Epithelial cell of proximal tubule (primary cell): ENCODE measurements around the gene SDK1. TPM values are rescaled to one million over a fixed set of nuclear protein-coding genes. Genes with fewer than 3 reads are reported as not detected.
"Not testable (repeated sequence)": the region's sequence is repeated elsewhere in the genome, so short reads cannot be mapped to it uniquely, and the experiment has no call there.

Experiments
- DNase-seq: peaks from one replicate; pipeline ENCODE4 v3.0.0-alpha.2; 2011; ENCODE audit warnings: low read depth
- H3K4me3 ChIP-seq: 2 replicates; pipeline ENCODE4 v1.5.1; 2011; ENCODE audit warnings: low read depth, mild to moderate bottlenecking, low read length
- total RNA-seq: library from RNA; depleted of rRNA; stranded (reverse); fragments of >200 nt; gene quantifications from 2 replicates; pipeline ENCODE4 v1.2.3, GENCODE V29; 2015
- TF ChIP-seq, protein P1 (sequence below): conservative IDR thresholded peaks from 2 replicates; pipeline ENCODE4 v1.5.1; 2012; ENCODE audit warnings: low read depth, mild to moderate bottlenecking, low read length

Gene SDK1
- total RNA-seq, 1 donor from 2014 or later, result 0.75 TPM

- H3K4me3 ChIP-seq, result no peak overlapping the region
- TF ChIP-seq, protein P1, sequence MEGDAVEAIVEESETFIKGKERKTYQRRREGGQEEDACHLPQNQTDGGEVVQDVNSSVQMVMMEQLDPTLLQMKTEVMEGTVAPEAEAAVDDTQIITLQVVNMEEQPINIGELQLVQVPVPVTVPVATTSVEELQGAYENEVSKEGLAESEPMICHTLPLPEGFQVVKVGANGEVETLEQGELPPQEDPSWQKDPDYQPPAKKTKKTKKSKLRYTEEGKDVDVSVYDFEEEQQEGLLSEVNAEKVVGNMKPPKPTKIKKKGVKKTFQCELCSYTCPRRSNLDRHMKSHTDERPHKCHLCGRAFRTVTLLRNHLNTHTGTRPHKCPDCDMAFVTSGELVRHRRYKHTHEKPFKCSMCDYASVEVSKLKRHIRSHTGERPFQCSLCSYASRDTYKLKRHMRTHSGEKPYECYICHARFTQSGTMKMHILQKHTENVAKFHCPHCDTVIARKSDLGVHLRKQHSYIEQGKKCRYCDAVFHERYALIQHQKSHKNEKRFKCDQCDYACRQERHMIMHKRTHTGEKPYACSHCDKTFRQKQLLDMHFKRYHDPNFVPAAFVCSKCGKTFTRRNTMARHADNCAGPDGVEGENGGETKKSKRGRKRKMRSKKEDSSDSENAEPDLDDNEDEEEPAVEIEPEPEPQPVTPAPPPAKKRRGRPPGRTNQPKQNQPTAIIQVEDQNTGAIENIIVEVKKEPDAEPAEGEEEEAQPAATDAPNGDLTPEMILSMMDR, result no peak
- DNase-seq, result no peak
These were observed 913.5 kb downstream of the SDK1 start for GRCh38 chr7:4214291-4215155.

DNA sequence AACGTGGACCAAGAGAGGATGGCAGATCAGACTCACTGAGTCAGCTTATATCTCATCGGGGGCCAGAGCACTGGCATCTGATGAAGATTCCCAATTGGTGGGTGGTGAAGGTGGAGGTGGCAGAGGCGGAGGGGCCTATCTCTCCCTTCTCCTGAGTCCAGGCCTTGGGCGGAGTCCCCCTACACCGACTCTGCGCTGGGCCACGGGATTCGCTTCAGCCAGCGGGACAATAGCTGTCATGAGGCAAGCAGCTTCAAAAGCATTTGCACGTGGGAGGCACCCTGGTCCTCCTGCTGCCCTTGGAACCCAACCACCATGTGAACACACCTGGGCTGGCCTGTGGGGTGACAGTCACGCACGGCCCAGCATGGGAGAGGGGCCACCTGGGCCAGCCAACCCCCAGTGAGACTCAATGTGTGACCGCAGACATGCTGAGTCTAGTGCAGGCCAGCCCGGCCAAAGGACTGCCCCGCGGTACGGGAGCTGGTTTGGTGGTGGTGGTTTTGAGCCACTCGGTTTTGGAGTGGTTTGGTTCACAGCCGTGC lies 914.2 kb downstream of the SDK1 start:
- DNase-seq, result no peak
- TF ChIP-seq, protein P1, result no peak
- H3K4me3 ChIP-seq, result no peak overlapping the region

DNA sequence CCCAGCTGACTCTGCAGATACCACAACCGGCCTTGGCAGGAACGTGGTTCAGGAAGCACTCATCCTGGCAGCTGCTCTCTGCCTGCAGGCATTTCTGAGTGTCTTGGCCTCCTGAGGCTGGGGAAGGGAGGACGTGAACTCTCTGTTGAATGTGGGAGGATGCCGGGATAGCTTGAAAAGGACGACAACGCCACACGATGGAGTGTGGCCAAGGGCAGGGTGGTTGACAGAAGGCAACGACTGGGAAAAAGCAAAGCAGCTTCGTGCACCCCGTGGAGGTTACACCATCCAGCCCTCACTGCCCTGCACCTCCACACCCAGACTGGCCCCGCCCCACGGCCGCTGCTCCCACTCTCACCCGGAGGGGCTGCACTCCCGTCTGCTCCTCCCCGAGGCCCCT lies 915.0 kb downstream of the SDK1 start:
- TF ChIP-seq, protein P1, result no peak
- DNase-seq, result no peak
- no peak overlapping the region for H3K4me3 ChIP-seq

- not testable (repeated sequence) for H3K4me3 ChIP-seq, DNase-seq
These were observed 916.1 kb downstream of the SDK1 start for GRCh38 chr7:4217126-4217660.

DNA sequence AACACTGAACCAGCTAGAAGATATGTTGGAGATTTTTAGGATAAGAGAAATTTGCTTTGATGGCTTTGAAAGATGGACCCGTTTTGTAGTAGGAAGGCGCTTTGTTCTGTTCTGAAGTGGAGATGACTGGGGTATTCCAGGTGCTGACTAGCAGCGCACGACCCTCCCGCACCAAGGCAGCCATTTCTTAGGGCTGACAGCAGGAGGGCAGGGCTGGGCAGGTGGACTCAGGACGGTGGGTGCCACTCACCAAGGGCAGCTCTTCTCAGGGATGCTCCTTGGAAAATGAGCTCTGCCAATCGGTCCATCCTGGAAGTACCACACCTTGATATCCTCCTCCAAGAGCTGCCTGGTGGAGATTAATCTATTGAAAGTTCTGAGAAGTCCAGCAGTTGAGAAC lies 917.4 kb downstream of the SDK1 start:
- TF ChIP-seq, protein P1, result no peak
- DNase-seq, result no peak
- no peak overlapping the region for H3K4me3 ChIP-seq

DNA sequence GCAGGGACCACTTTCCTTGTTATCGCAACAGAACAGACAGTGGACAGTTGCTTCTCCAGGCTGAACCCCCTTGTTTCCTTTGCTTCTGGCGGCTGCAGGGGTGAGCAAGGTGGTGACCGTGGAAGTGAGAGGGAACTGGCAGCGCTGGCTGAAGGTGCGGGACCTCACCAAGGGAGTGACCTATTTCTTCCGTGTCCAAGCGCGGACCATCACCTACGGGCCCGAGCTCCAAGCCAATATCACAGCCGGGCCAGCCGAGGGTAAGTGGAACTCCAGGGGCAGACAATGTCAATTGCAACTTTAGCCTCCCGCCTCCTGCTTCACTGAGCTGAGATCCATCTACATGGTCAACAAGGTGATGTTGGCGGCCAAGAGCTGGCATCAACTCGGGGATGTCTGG lies 919.0 kb downstream of the SDK1 start:
- no peak for DNase-seq
- TF ChIP-seq, protein P1, result no peak
- no peak overlapping the region for H3K4me3 ChIP-seq

DNA sequence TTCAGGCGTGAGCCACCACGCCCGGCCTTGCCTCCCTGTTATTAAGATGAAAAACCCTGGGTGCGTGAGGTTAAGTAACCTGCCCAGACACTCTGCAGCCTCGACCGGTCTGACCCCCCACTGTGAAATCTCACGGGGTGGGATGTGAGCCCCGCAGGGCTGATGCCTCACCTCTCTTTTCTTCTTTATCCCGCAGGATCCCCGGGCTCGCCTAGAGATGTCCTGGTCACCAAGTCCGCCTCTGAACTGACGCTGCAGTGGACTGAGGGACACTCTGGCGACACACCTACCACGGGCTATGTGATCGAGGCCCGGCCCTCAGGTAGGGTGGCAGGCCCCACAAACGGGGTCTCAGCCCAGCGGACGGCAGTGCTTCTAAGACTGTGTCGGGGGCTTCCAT lies 920.0 kb downstream of the SDK1 start:
- DNase-seq, result no peak
- no peak overlapping the region for H3K4me3 ChIP-seq
- TF ChIP-seq, protein P1, result no peak
